D721Med (cell line): ENCODE measurements around the gene HOXD12.

Experiments
- DNase-seq: peaks from one replicate; pipeline ENCODE4 v3.0.0; 2011; ENCODE audit warnings: low spot score; ENCODE audit not compliant: insufficient read length
- FAIRE-seq: peaks from 2 replicates; lab custom pipeline; 2011; peaks lifted over from hg19 to GRCh38; lab: Jason Lieb, UNC
- TF ChIP-seq, protein P1 (sequence below): IDR thresholded peaks from 2 replicates; pipeline ENCODE4 v1.5.1; 2012; ENCODE audit warnings: mild to moderate bottlenecking, control low read depth; ENCODE audit not compliant: insufficient read depth; ENCODE audit errors: missing control alignments

HOXD12 gene

DNA sequence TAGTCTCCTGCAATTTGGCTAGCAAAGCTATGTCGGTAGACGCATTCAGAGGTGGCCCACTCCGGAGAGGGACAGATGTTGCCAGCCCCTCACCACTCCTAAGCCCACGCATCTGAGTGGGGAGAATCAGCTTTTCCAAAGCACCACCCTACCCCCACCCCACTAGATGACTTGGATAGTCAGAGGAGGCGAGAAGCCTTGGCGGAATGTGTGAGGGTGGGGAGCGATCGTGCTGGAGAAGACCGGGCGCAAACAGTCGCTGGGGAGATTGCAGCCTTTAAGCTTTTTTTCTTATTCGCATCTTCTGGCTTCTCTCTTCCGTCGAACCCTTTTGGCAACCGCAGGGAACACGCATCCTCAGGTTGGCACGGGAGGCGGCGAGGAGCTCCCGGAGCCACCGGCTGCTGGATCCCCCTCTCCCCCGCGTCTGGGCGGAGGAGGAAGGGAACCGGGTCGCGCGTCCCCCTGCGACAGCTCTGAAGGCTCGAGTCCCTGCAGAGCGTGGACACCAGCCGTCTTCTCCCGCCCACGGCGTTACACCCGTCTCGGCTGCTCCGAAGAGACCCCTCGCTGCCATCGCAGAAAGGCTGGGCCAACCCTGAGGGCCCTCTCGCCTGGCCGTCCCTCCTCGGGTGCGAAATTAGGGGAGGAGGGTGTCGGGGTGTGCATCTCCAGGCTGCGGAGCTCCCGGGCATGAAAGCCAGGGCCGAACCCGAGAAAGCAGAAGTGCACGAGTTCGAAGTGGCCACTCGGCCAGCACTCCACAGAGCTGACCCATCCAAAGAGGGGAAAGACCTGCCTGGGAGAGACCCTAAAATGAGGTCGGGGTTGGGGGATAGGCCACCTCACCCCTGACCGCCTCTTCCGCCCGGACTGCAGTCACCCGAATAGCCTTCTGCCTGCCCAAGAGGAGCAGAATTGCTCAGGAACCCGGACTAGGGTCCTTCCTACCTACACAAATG lies 28.0 kb upstream of the HOXD12 start:
- TF ChIP-seq, protein P1, sequence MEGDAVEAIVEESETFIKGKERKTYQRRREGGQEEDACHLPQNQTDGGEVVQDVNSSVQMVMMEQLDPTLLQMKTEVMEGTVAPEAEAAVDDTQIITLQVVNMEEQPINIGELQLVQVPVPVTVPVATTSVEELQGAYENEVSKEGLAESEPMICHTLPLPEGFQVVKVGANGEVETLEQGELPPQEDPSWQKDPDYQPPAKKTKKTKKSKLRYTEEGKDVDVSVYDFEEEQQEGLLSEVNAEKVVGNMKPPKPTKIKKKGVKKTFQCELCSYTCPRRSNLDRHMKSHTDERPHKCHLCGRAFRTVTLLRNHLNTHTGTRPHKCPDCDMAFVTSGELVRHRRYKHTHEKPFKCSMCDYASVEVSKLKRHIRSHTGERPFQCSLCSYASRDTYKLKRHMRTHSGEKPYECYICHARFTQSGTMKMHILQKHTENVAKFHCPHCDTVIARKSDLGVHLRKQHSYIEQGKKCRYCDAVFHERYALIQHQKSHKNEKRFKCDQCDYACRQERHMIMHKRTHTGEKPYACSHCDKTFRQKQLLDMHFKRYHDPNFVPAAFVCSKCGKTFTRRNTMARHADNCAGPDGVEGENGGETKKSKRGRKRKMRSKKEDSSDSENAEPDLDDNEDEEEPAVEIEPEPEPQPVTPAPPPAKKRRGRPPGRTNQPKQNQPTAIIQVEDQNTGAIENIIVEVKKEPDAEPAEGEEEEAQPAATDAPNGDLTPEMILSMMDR, result no peak
- no peak for FAIRE-seq
- DNase-seq, result no peak

DNA sequence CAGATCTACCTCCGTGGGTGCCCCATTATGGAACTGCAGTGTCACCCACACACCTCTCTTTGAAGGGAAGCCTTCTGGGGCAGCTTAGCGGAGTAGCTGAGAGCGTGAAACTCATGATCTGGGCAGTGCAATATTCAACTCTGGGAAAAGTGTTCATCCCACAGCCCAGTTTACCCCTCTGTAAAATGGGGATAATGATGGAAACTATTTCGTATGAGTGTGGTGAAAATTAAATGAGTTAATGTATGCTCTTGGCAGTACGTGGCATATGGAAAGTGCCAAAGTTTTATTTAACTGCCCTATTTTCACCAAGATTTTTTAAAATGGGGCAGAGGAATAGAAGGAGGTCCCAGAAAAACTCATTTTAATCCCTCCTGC lies 27.3 kb upstream of the HOXD12 start:
- FAIRE-seq (no peak), DNase-seq (no peak)
- TF ChIP-seq, protein P1, result no peak

DNA sequence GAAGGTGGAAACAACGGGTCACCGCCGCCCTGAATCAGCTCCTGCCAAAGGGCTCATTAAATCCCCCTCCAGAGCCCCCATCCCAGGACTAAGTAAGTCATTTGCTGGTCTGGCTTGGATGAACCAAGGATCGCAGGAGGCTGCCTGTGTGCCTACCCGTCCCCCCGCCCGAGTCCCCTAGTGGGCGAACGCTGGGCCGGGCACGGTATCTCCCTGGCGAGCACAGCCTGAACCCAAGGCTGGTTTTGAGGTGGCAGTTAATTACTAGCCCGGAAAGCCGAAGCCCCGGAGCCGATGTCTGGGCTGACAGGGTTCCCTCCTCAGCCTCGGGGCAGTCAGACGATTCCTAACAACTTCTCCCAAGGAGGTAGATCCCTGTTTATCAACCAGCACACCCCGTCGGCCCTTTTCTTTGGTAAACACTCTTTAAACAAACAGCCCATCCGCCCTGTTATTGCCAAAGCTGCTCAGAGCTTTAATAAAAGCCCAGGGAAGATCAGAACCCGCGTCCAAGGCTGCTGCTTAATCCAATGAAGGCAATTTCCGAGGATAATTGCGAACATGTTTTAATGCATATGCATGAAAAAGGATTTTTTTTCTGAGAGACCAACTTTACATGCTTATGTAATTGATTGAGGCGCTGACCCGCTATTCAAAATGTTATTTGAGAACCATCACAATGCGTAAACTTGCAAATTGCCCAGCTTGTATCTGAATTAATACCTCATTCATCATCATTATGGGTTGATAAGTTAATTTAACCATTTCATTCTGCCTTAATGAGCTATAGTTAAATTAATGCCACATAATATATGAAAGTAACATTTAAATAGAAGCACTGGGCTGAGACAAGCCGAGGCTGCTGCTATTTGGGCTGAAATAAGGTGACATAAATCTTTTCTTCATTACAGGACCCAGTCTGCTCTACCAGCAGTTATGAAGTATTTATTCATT lies 26.4 kb upstream of the HOXD12 start:
- DNase-seq (no peak), FAIRE-seq (no peak)
- TF ChIP-seq, protein P1, result no peak

DNA sequence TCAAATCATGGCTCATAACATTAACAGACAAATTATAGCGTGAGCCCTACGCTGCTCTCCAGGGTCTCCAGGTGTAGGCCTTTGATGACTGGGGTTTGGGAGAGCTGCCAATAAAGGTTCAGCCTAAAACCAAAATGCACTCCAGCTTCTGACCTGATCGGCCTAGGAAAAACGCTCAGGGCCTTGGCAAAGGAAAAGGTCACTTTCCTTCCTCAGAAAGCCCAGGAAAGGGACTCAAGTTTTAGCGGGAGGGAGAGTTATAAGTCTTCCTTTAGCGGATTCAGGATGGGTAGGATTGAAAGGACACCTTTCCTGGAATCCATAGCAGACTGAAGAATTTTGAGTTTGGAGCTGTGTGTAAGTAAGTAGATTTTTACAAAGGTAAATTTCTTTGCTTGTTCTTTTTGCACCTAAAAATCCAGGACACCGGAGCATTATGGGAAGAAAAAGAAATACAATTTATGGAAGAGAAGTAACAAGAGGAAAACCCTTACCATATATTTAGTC lies 24.6 kb upstream of the HOXD12 start:
- no peak for FAIRE-seq
- DNase-seq, result no peak
- TF ChIP-seq, protein P1, result no peak

DNA sequence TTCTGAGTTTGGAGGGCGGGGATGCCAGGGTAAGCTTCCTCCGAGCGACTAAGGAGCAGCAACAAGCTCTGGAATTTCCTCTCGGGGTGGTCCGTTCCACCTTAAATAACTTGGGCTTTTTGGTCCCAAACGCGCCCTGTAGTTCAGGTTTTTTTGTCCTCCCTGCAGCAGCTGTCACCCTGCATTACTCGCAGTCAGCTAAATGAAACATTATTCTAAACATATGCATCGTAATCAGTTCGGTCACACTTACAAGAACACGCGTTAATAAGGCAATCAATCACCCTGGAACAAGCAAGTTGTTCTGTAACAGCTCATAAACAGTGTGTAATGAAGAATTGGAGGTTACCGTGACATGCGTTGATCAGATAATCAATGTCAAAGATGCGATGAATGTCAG lies 24.1 kb upstream of the HOXD12 start:
- DNase-seq (no peak), FAIRE-seq (no peak)
- TF ChIP-seq, protein P1, result no peak

DNA sequence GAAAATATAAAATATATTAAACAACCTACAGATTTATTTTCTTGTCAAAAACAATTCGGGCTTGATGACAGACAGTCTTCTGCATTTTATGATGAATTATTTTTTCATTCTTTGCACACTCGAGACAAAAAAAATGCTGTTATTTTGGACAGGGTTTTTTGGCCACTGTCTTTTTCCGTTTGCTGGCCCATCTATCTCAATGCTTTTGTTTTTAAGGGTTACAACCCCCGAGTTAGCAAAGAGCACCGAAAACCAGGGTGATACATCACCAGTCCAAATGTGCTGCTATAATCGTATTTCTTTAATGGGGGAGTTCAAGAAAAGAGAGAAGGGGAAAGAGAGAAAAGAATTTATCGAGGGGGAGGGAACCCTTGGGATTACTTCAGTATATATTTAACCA lies 23.5 kb upstream of the HOXD12 start:
- FAIRE-seq (no peak), DNase-seq (no peak)
- TF ChIP-seq, protein P1, result no peak
